Measurements from ENCODE around the gene SAMD11.

SAMD11 gene

DNA sequence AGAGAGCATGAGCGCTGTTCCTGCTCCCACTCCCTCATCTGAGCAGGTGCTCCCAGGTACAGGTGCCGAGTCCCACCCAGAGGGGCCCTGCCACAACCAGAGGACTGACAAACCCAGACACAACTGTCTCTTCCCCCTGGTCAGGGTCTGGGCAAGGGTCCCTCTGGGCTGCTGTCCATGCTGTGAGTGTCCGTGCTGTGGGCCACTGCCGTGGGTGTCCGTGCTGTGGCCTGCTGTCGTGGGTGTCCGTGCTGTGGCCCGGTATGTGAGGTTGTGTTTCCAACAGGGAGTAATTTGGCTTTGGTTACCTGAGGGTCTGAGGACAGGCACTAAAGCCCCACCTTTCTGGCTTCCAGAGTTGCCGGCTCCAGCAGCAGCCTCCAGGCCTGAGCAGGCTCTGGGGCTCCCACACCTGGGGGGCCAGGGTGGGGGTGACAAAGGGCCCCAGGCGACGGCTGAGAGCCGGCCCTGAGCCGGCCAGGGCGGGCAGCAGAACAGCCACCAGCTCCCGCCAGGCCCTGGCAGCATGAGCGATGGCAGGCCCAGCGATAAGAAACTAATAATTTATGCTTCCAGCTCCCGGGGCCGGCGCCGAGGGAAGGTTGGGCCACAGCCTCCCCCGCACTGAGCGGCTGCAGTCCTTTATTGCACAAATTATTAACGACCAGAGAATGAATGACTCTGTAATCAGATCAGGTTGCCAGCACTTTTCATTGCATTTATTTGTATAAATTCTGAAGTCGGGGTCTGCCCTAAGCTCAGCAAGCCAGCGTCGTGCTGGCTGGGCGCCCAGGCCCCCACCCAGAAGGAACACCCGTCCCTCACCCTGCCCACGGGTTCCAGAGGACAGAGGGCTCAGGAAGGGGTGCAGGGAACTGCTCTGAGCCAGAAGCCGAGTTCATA, 7.3 kb upstream of the SAMD11 start:
- no peak for DNase-seq (ENCODE audit: low spot score)

GRCh38 chr1:917076-917459, 6.7 kb upstream of the SAMD11 start:
- DNase-seq (ENCODE audit: low spot score): no peak

DNA sequence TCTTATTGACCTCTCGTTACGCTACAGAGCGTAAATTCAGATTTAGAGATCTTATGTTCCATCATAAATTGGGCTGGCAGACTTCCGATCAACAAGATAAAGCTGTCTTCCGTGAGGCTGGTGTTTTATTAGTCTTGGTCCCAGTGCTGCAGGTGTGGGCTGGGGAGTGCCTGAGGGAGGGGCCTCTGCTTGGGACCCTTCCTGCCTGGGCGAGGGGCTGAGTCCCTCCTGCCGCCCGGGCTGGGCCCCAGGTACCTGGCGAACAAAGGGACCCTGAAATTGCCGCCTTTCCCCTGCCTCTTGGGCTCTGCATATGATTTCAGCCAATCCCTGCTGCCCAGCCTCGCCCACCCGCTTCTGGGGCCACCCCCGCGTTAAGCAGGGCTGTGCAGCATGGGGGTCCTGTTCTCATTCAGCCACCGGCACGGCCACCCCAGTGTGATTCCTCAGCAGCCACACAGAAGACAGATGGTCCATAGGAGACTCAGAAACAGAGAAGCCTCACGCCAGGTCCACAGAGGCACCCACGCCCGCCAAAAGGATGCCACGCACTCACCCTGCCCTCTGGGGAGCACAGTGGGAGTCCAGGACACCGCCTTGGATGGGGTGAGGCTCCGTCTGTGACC, 6.1 kb upstream of the SAMD11 start:
- no peak for DNase-seq (ENCODE audit: low spot score)

DNA sequence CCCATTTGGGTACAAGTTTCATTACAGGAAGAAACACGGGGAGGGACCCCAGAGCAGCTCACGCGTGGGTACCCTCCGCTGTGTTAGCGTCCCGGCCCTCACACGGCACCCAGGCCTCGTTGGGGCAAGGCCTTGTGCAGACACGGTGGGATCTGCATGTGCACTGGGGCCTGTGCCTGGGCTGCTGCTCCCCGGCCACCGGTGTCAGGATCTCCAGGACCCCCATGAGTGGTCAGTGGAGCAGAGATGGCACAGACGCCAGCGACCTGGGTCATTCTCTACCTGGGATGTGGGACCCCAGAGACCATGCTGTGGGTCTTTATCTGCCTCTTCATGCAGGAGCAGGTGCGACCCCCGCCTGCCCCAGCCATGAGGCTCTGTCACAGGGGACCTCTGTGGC, 5.4 kb upstream of the SAMD11 start:
- DNase-seq (ENCODE audit: low spot score): no peak

DNA sequence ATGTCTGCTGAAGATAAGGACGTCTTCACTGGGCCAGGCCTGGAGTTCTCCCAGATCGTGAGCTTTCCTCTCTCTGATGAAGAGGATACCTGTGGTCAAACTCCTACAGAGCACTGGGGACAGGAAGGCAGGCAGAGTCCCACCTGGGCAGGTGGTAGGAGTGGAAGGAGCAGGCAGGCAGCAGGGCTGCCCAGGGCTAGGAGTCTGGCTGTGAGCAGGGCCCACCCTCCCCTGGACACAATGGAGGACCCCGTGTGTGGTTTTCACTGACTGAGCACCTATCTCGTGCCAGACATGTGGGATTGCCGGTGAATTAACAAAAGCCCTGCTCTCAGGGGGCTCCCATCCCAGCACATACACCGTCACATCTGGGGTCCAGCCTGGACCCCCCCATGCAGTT, 4.9 kb upstream of the SAMD11 start:
- no peak for DNase-seq (ENCODE audit: low spot score)

GRCh38 chr1:919271-919872, 4.4 kb upstream of the SAMD11 start:
- no peak for DNase-seq (ENCODE audit: low spot score)

- no peak for DNase-seq (ENCODE audit: low spot score)
These were observed 3.7 kb upstream of the SAMD11 start for GRCh38 chr1:920010-920409.

DNA sequence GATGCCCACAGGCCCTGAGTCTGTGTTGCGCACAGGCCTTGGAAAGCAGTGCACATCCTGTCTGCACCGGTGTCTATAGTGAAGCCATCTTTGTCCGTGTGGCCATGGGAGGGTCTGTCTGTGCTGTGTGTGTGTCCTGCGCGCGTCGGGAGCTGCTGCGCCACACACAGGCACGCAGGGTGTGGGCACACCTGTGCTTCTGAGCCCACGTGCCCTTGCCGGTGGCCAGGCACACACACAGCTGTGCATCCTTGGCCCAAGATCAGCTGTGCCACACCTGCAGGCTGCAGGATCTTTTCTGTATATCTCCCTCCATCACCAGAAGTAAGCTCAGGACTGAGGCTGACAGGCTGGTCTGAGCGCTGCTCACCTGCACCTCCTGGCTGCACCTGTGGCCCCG, 3.2 kb upstream of the SAMD11 start:
- no peak for DNase-seq (ENCODE audit: low spot score)

GRCh38 chr1:921011-921837, 2.5 kb upstream of the SAMD11 start:
- DNase-seq (ENCODE audit: low spot score): no peak

DNA sequence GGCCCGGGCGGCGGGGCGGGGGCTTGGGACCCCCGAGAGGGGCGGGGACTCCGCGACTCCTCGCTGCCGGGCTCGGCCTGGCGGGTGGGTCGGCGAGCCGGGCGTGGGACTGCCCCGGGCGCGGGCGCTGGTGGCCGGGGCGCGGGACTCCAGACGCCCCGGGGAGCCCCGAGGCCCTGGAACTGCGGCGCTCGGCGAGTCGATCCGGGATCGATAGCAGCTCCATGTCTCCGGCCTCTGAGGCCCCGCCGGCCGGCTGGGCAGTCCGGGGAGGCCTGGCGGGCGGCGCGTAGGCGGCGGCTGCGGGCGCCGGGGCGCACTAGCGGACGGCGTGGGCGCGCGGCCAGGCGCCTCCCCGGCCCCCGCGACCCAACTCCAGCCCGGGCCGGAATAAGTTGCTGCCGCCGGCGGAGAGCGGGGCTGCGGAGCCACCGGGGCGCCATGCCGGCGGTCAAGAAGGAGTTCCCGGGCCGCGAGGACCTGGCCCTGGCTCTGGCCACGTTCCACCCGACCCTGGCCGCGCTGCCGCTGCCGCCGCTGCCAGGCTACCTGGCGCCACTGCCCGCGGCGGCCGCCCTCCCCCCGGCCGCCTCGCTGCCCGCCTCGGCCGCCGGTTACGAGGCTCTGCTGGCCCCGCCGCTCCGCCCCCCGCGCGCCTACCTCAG, 400 bp downstream of the SAMD11 start:
- no peak for DNase-seq (ENCODE audit: low spot score)

GRCh38 chr1:924656-925560, 1.2 kb downstream of the SAMD11 start:
- no peak for DNase-seq (ENCODE audit: low spot score)

GRCh38 chr1:925561-926421, 2.1 kb downstream of the SAMD11 start:
- DNase-seq (ENCODE audit: low spot score): no peak

DNA sequence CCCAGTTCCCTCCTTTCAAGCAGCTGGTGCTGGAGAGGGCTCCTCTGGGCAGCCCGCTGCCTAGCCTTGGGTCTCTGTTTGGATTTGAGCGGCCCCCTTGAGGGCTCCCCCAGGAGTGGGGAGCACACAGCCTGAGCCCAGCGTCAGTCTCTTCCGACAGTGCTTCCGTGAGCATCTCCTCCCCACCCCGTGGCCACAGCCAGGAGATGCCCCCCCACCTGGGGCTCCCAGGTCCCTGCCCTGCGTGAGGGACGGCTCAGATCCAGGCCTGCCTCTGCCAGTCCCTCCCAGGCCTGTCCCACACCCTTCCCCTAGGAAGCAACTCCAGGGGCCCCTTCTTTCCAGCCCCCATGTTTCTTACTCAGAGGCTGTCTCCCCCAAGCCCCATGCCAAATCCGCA, 3.5 kb downstream of the SAMD11 start:
- DNase-seq (ENCODE audit: low spot score): no peak

DNA sequence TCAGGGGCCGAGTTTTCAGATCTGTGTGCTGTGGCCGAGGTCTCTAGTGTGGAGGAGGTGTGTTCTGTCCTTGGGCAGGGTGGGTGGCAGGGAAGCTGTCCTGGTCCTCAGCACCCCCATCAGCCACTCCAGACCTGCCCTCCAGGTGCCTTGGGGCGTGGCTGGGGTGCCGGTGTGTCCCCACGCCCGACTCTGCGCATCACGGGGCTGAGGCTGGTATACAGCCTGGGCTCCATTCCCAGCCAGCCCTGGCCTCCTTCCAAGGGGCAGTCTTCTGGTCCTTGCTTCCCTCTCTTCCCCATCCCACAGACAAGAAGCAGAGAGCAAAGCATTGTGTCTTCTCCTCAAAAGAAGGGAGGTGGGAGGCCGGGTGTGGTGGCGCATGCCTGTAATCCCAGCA, 4.0 kb downstream of the SAMD11 start:
- no peak for DNase-seq (ENCODE audit: low spot score)

DNA sequence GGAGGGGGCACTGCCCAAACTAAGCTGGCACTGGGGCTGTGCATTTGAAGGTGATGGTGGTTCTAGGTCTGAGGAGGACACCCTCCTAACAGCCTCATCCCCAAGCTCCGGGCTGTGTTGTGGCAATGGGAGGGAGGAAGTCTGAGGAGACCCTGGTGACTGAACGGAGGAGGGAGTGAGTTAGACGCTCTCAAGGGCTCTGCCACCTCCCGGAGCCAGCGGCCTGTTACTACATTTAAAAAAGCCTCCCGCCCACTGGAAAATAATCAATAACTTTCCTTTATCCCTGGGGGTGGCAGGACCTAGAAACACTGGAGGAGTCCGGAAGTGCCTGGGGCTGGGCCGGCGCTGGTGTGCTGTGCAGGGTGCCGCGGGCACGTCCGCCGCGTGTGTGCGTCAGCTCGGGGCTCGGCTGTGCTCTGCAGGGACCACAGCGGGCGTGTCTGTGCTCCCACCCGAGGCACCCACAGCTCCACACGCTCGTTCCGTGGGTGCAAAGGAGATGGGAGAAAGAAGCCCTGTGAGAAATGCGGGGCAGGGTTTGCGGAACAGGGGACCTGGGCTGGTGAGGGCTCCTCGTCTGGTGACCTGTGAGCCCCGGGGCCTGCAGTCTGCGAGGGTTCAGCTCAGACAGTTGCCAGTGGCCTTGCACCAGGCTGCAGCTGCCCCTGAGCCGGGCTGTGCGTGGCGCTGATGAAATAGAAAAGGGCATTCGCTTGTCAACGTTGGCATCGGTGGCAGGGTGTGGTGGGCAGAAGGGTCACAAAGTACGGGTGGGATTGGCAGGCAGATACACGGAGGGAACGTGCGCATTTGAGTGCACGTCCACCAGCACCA, 5.3 kb downstream of the SAMD11 start:
- DNase-seq (ENCODE audit: low spot score): no peak

GRCh38 chr1:929712-930632, 6.2 kb downstream of the SAMD11 start:
- no peak for DNase-seq (ENCODE audit: low spot score)

DNA sequence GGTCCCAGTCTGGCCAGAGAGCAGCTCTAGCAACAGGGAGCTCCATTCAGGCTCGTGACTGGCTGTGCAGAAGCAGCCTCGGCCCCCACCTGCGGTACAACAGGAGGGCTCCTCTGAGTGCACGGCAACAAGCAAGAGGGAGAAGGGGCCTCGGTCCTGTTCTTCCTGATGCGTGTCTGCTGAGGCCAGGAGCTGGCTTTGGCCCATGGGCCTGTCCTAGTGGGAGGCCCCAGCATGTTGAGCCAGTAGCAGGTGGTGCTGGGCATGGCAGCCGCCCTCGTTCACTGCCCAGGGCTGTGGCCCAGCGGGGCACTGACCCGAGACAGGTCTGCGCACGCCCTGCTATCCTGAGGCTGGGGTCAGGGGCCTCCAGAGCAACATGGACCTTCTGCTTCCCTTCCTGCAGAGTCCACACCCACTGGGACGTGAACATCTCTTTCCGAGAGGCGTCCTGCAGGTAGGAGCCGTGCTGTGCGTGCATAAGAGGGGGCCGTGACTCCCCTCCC, 7.0 kb downstream of the SAMD11 start:
- no peak for DNase-seq (ENCODE audit: low spot score)

Measured in activated CD4-positive, alpha-beta T cell treated with anti-CD3 and anti-CD28 coated beads, Interleukin-2, Interleukin-4, amounts not matched to agents 100 ng/mL and 50 ng/mL, durations not matched to agents 16 hours and 8 hours (primary cell).